Measurements from ENCODE around the gene MUTYH. TPM values are rescaled to one million over a fixed set of nuclear protein-coding genes. Genes with fewer than 3 reads are reported as not detected.

Gene MUTYH
- total RNA-seq, 1 donor from 2014 or later: 63.0 TPM

DNA sequence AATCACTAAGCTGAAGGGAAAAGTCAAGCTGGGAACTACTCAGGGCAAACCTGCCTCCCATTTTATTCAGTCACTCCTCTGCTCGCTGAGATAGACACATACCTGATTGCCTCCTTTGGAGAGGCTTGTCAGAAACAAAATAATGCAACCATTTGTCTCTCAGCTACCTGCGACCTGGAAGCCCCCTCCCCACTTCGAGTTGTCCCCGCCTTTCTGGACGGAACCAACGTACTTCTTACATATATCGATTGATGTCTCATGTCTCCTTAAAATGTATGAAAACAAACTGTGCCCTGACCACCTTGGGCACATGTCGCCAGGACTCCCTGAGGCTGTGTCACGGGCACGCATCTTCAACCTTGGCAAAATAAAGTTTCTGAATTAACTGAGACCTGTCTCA is 35.0 kb downstream of the MUTYH start:
- ATAC-seq (ENCODE audit: low read depth) (no peak), DNase-seq (no peak)
- peak overlapping the region; percentile 96 for H3K27ac Mint-ChIP-seq
- ChIA-PET CTCF (interaction anchor here (0.7 to 5.3 kb wide), 4 partner anchors 22 to 291 kb away, joined by 3 to 33 read pairs (median 6); partner anchors contain the start of genes MUTYH, TESK2 and TOE1), POLR2A (interaction anchor here (0.8 to 7.1 kb wide), 9 partner anchors 16 to 575 kb away, joined by 3 to 217 read pairs (median 4); partner anchors contain the start of genes CCDC163, HPDL, MMACHC and MUTYH)
- H3K27me3 Mint-ChIP-seq: no peaks in the 10 kb centered on the region
- no peaks in the 10 kb centered on the region for H3K9me3 Mint-ChIP-seq
- TF ChIP-seq, protein P1, sequence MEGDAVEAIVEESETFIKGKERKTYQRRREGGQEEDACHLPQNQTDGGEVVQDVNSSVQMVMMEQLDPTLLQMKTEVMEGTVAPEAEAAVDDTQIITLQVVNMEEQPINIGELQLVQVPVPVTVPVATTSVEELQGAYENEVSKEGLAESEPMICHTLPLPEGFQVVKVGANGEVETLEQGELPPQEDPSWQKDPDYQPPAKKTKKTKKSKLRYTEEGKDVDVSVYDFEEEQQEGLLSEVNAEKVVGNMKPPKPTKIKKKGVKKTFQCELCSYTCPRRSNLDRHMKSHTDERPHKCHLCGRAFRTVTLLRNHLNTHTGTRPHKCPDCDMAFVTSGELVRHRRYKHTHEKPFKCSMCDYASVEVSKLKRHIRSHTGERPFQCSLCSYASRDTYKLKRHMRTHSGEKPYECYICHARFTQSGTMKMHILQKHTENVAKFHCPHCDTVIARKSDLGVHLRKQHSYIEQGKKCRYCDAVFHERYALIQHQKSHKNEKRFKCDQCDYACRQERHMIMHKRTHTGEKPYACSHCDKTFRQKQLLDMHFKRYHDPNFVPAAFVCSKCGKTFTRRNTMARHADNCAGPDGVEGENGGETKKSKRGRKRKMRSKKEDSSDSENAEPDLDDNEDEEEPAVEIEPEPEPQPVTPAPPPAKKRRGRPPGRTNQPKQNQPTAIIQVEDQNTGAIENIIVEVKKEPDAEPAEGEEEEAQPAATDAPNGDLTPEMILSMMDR (IDR thresholded peaks at IDR 0.05): no peak
- peak overlapping the region; percentile 92 for H3K4me3 Mint-ChIP-seq
- H3K36me3 Mint-ChIP-seq (ENCODE audit: low read depth): peaks cover 2% of the 10 kb centered on the region
- H3K4me1 Mint-ChIP-seq: peaks cover 42% of the 10 kb centered on the region
- intact Hi-C loops (cut with micrococcal nuclease): no loop called here

DNA sequence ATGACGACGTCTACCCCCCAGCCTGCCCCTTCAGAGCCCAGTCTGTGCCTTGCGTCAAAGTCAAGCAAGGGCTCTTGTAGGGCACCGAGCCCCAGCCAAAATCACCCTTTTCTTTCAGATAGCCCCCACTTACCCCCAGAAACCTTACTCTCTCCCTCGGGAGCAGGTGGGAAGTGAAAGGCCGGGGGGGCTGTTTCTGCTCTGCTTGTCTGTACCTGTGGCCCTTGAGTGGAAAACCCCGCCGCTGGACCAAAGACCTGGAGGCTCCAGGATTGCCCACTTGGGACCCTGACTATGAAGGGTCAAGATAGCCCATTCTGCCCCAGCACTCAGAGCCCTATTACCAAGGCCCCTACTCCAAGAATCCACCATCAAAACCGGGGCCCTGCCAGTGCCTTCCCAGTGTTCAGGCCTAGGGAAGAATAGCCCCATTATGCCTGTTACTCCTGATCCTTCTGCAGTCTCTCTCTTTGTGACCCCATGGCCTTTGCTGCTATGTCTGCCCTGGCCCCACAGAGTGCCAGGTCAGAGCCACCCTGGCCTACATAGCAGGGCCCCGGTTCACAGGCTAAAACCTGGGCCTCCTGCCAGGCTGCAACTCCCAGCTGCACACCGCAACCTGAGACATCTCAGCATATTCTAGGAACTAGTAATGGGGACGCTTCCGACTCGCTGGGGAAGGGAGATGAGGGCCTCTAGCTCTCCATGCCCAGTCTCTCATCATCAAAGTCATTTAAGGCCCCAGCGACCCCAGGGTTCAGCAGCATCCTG is 35.7 kb downstream of the MUTYH start:
- peaks cover 2% of the 10 kb centered on the region for H3K36me3 Mint-ChIP-seq (ENCODE audit: low read depth)
- no peaks in the 10 kb centered on the region for H3K9me3 Mint-ChIP-seq
- H3K27ac Mint-ChIP-seq: peak overlapping the region; percentile 96
- H3K4me3 Mint-ChIP-seq: peak overlapping the region; percentile 92
- no peak for DNase-seq
- ATAC-seq (ENCODE audit: low read depth): peak; percentile 0
- peaks cover 43% of the 10 kb centered on the region for H3K4me1 Mint-ChIP-seq
- H3K27me3 Mint-ChIP-seq: no peaks in the 10 kb centered on the region
- CTCF ChIA-PET: interaction anchor here (0.7 to 8.1 kb wide), 5 partner anchors 23 to 290 kb away, joined by 3 to 227 read pairs (median 7); partner anchors contain the start of genes HECTD3, MUTYH, TESK2 and TOE1
- intact Hi-C loops (cut with micrococcal nuclease): loop anchor here (1.0 to 5.0 kb wide), 3 partner anchors 97 to 482 kb away; partner anchors contain the start of genes TESK2 and ZSWIM5
- TF ChIP-seq, protein P1 (IDR thresholded peaks at IDR 0.05): no peak
- POLR2A ChIA-PET: interaction anchor here (0.8 to 7.1 kb wide), 22 partner anchors 22 to 673 kb away, joined by 3 to 217 read pairs (median 8); partner anchors contain the start of genes BTBD19, CCDC163, HECTD3 and HPDL

DNA sequence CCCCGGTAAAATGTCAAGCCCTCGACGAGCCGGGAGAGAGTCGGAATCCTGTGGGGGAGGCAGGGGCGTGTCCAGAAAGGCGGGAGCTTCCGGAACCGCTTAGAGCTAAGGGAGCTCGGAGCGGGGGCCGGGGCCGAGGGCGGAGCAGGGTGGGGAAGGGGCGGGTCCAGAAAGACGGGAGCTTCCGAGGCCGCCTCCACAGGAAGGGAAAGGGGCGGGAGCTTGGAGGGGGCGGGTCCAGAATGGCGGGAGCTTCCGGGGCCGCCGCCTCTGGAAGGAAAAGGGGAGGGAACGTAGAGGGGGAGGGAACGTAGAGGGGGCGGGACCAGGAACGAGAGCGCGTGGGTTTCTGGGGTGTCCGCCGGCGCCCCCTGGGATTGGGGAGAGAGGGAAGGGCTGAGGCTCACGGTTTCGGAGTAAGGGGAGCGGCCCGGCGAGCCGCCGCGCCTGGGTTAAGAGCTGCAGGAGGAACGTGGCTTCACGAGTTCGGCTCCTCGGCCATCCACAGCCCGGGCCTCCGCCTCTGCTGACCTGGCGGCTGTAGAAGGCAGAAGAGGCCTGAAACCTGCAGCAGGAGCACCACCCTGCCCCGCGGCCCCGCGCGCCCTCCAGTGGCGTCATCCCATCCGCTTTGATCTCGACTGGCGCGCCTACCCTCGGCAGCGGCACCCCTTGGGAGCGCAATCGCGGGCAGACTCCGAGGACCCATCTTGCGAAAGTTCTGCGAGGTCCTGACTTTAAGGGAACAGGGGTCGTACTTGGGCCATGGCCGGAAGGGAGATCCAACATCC is 36.5 kb downstream of the MUTYH start:
- DNase-seq (peak; percentile 91), ATAC-seq (ENCODE audit: low read depth) (peak; percentile 80)
- peaks cover 2% of the 10 kb centered on the region for H3K36me3 Mint-ChIP-seq (ENCODE audit: low read depth)
- H3K4me3 Mint-ChIP-seq: peak overlapping the region; percentile 92
- ChIA-PET CTCF (interaction anchor here (0.6 to 8.1 kb wide), 8 partner anchors 36 to 582 kb away, joined by 3 to 227 read pairs (median 8); partner anchors contain the start of genes HECTD3, MUTYH, PLK3 and RNU5D-1), POLR2A (interaction anchor here (0.5 to 7.1 kb wide), 55 partner anchors 9 to 1780 kb away, joined by 3 to 217 read pairs (median 6); partner anchors contain the start of genes ARMH1, BTBD19, CCDC163 and EIF2B3)
- H3K27ac Mint-ChIP-seq: peak overlapping the region; percentile 96
- intact Hi-C loops (cut with micrococcal nuclease): loop anchor here (1.0 to 5.0 kb wide), 12 partner anchors 37 to 671 kb away; partner anchors contain the start of genes AKR1A1, ARMH1, EIF2B3 and MUTYH
- no peaks in the 10 kb centered on the region for H3K27me3 Mint-ChIP-seq
- peaks cover 43% of the 10 kb centered on the region for H3K4me1 Mint-ChIP-seq
- H3K9me3 Mint-ChIP-seq: no peaks in the 10 kb centered on the region
- TF ChIP-seq, protein P1 (IDR thresholded peaks at IDR 0.05): no peak

DNA sequence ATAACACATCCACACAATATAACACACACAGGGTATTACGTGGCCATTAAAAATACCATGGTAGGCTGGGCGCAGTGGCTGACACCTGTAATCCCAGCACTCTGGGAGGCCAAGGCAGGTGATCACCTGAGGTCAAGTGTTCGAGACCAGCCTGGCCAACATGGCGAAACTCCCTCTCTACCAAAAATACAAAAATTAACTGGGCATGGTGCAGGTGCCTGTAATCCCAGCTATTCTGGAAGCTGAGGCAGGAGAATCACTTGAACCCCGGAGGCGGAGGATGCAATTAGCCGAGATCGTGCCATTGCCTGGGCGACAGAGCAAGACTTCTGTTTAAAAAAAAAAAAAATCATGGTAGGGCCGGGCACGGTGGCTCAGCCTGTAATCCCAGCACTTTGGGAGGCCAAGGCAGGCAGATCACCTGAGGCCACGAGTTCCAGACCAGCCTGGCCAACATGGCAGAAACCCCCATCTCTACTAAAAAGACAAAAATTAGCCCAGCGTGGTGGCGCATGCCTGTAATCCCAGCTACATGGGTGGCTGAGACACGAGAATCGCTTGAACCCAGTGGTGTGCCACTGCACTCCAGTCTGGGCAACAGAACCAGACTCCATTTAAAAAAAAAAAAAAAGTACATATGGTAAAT is 37.6 kb downstream of the MUTYH start:
- peak overlapping the region; percentile 92 for H3K4me3 Mint-ChIP-seq
- DNase-seq (no peak), ATAC-seq (ENCODE audit: low read depth) (no peak)
- H3K36me3 Mint-ChIP-seq (ENCODE audit: low read depth): peaks cover 2% of the 10 kb centered on the region
- H3K4me1 Mint-ChIP-seq: peaks cover 43% of the 10 kb centered on the region
- peak overlapping the region; percentile 41 for H3K27ac Mint-ChIP-seq
- intact Hi-C loops (cut with micrococcal nuclease): loop anchor here (1.0 to 5.0 kb wide), 11 partner anchors 38 to 670 kb away; partner anchors contain the start of genes AKR1A1, ARMH1, EIF2B3 and MUTYH
- ChIA-PET POLR2A (interaction anchor here (0.5 to 7.1 kb wide), 25 partner anchors 36 to 671 kb away, joined by 3 to 217 read pairs (median 12); partner anchors contain the start of genes CCDC163, EIF2B3, HECTD3 and MMACHC), CTCF (interaction anchor here (0.6 to 8.1 kb wide), 6 partner anchors 37 to 572 kb away, joined by 3 to 227 read pairs (median 11); partner anchors contain the start of genes HECTD3, MUTYH, RNU5D-1 and TESK2)
- TF ChIP-seq, protein P1 (IDR thresholded peaks at IDR 0.05): no peak
- no peaks in the 10 kb centered on the region for H3K27me3 Mint-ChIP-seq
- no peaks in the 10 kb centered on the region for H3K9me3 Mint-ChIP-seq

All from activated B cell treated with CpG ODN at 0.5 μM for 24 hours (primary cell).